ENCODE measurements around the gene NUP107.

DNA sequence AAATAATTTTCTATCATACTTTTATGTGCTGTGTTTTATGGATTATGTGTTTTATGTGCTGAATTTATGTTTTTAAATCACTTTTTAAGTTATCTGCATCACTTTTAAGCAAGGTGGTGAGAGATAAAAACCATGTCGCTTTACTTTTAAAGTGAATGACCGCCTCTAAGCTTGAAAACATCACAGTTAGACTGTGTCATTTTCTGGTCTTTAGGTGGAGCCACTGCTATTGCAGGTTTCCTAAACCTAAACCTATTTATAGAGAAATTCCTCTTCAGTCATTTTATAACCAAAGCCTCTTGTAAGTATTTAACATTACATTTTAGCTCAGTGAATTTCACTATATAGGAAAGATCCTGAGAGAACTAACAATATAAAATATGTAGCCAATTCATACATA, 100.2 kb downstream of the NUP107 start:
- TF ChIP-seq, protein P1, sequence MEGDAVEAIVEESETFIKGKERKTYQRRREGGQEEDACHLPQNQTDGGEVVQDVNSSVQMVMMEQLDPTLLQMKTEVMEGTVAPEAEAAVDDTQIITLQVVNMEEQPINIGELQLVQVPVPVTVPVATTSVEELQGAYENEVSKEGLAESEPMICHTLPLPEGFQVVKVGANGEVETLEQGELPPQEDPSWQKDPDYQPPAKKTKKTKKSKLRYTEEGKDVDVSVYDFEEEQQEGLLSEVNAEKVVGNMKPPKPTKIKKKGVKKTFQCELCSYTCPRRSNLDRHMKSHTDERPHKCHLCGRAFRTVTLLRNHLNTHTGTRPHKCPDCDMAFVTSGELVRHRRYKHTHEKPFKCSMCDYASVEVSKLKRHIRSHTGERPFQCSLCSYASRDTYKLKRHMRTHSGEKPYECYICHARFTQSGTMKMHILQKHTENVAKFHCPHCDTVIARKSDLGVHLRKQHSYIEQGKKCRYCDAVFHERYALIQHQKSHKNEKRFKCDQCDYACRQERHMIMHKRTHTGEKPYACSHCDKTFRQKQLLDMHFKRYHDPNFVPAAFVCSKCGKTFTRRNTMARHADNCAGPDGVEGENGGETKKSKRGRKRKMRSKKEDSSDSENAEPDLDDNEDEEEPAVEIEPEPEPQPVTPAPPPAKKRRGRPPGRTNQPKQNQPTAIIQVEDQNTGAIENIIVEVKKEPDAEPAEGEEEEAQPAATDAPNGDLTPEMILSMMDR (IDR thresholded peaks at IDR 0.05), result no peak
- no peak for TF ChIP-seq POLR2A (IDR thresholded peaks at IDR 0.05)

Data from adrenal gland (tissue), 5 donors.